Hippocampal formation (tissue), 2 donors: ENCODE measurements around the gene WDR70.

Source experiments
- DNase-seq, 2 donors: peaks; one replicate each; lab custom pipeline; 2025; lab: John Stamatoyannopoulos, UW

WDR70 gene

DNA sequence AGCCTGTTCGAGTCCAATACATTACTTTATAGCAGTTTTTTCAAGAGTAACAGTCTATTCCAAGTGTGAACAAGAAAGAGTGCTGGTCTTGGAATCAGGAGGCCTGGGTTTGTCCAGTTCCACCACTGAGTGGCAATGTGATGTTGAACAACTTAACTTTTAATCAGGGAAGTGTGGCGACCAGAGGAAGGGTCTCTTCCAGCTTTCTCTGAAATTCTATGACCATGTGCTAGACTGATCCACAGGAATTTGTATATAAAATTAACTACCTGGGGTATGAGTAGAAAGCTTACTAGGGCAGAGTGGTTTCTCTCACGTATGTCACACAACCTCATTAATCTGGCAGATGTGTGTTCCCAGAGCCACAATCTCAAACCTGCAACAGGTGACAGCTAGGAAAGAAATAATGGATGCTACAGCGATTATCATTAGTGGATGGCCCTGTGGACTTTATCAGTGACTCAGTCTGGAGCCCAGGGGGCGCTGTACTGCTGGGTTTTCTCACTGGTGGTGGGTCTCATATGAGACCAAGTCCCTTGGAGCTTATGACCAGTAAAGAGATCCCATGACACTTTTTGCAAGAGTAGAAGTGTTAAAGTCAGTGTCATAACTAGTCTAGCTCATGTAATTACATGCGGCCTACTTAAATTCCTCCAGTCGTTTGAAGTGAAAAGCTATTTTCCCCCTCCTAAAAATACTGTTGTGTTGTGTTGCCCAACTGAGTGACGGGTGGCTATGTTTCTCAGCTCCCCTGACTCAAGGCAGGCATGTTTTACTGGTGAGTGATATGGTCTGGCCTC is 344.2 kb downstream of the WDR70 start:
- DNase-seq: peak in 1 of 2 donors; percentile 27

DNA sequence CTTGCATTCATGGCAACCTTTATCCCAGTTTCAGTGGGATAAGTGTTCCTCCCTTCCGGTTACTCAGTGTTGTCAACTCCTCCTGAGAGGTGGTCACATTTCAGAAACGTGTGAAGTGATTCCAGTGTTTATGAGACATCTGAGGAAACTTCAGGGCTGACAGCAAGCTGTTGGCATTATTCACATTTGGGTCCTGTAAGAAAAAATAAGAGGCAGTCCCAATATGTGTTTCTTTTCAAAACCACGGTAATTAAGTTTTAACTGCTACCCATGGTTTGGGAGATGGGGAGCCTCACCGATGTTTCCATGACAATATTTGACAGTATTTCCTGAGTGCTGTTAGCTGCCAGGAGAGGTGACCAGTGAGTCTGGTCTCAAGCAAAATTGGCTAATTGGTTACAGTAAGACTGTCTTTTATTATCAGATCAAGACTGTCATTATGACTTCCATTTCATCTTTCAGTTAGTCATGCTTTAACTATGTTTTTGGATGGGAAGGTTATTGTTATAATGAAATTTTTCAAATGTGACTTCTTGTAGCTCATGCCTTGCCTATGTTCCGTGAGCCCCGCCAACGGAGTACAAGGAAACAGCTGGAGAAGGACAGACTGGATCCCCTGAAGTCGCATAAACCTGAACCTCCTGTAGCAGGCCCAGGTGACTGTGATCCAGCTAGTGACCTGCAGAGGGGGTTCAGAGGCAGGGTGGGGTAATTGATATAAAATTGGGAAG is 345.4 kb downstream of the WDR70 start:
- no peak for DNase-seq

DNA sequence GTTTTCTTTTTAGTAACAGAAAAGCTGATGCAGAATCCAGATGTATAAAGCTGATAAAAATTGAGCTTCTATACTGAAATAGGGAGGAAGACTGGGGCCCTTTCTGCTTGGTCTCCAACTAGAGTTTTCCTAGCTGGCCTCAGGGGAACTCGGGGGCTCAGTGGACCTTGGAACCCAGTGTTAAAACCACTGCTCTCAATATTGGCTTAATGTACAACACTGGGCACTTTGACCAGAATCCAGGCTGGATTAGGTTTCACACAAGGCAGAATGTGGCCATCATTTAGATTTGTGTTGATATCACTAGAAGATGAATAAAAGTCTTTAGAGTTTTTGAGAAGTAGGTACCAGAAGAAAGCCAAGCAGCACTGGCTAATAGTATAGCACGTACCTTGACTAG is 346.1 kb downstream of the WDR70 start:
- DNase-seq: no peak

DNA sequence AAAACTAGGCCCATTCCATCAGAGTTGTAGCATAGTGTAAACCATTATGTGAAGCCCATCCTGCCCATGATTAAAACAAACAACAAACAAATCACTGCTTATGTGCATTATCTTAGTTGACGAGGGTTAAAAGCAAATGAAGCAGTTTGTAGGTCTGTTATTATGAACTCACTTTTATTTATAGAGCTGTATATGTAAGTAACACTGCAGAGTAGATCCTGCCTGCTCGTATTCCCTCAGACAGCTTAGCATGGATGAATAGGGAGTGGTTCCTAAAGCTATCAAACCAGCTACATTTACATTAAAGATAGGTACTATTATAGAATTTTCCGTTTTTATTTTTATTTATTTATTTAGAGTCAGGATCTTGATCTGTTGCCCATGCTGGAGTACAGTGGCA is 348.1 kb downstream of the WDR70 start:
- DNase-seq: no peak

DNA sequence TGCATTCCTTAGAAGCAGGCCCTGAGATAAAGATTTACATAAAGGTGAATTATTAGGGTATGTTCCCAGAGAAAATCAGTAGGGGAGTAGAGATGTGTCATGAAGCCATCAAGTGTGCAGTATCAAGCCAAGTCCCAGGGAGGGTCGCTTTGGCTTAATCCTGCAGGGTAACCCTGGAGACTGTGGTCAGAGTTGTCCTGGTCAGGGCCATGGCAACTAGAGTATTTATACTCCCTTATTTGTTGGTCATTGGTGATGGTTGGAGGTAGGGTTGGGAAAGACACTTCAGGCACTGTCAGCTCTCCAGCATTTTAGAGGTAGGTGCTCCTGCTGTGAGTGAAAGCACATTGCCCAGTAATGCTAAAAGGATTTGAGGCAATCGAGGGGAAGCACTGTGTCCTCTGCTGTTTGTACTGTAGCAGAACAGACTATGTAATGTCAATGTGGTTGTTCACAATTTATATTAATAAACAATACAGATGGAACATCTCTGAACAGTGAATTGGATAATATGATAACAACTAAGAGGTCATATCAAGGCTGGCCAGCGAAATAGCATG is 351.9 kb downstream of the WDR70 start:
- DNase-seq: no peak

DNA sequence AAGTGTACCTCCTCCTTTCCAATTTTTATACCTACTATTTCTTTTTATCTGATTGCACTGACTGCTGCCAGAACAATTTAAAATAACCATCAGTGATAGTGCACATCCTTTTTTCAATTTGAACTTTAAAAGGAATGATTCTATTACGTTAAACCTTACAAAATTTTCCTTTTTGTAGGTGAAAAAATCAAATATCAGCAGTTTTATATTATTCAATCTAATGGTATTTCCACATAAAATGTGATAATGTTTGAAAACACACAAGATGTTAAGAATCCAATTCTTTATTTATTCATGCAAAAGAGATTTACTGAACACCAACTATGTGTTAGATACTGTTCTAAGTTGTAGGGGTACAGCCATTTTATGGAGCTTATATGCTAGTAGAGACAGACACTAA is 355.0 kb downstream of the WDR70 start:
- DNase-seq: no peak

DNA sequence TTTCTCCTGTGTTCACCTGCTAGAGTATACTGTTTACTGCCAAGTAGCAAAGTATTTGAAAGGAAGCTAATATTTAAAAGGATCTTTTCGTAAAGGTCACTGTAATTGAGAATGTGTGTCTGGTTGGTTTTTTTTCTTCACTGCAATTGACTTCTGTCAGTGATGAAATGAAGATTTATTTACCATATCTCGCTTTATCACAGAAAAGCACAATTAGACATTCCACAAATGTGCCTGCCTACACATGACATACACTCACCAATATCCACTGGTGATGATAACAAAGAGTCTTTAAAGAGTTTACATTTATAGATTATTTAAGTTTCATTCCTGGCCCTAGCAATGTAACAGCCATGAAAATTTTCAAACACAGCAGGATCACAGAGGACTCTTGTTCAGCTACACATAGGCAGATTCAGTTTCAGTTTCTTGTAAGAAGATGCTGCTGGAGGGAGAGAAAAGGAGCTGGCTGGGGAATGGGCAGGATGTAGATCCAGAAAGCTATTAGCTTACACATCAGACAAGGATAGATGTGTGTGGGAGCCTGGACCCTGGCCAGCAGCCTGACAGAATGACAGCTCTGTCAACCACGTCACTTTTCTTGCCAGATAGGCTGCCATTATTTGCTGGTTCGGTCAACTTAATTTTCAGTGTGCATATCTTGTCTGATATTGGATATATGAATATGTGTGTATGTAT is 356.7 kb downstream of the WDR70 start:
- DNase-seq: peak; percentile 42

DNA sequence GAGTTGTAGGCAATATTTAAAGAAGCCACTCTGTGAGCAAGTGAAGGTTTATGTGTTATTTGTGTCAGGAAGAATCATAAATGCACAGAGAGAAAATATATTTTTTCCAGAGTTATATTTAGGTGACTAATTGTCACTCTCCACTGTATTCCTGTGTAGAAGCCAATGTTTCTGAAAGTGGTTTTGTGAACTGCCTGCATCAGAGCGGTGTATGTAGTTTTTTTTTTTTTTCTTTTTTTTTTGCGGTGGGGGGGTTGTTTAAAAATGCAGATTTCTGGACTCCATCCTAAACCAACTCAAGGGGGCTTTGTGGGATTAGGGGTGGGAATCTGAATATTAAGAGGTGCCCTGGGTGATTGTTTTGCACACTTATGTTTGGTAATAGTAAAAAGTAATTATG is 357.3 kb downstream of the WDR70 start:
- DNase-seq: no peak

DNA sequence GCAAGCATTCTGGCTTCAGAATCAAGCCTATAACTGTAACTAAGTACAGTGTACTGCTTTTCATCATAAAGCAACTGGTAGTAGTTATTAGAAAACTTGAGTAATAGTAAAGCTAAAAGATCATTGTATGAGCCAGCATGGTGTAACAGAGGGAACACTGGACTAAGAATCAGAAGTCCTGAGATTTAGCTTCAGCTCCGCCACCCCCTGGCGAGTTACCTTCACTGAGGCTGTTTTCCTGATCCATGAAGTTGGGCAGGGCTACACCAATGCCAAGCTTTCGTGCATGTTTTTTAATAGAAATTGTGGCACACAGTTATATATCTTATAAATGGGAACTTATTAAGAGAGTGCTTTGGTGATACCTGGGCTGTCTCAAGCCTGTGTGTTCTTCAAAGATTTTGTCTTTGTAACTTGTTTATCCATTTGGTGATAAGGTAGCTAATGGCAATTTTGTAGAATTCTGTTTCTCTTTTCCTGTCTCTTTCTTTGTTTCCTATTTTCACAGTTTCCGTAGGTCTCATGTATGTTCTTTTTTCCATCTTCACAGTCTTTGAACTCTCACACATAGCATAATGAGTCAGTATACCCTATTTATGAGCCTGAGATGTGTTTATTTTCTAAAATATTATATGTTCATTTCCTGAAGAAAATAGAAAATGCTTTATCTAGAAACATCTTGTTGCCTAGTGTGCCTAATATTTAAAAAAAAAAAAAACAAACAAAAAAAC is 358.4 kb downstream of the WDR70 start:
- DNase-seq: no peak

DNA sequence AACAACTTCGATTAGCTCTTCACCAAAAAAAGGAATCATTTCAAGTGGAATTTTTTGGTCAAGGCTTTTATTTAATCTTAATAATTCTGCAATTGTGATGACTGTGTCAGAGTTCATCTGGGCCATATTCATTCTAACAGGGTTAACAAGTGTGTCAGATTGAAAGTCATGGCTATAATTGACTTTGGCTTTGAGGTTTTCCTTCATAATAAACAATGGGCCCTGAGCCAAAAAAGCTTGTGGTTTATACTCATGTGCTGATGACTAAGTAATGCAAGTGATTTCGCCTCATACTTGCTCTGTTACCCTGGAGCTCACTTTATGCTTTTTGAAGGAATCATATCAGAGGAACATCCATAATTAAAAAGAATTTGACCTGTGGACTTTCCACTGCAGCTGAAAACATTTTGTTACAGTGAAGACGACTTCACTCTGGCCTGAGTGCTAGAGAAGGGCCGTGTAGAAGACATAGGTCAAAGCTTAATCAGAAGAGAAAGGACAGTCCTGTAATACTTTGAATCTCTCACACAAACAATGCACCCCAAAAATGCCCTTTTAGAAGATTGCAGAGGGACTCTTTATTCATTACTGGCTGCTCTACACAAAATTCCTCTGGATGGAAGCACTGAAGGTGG is 359.1 kb downstream of the WDR70 start:
- DNase-seq: no peak

DNA sequence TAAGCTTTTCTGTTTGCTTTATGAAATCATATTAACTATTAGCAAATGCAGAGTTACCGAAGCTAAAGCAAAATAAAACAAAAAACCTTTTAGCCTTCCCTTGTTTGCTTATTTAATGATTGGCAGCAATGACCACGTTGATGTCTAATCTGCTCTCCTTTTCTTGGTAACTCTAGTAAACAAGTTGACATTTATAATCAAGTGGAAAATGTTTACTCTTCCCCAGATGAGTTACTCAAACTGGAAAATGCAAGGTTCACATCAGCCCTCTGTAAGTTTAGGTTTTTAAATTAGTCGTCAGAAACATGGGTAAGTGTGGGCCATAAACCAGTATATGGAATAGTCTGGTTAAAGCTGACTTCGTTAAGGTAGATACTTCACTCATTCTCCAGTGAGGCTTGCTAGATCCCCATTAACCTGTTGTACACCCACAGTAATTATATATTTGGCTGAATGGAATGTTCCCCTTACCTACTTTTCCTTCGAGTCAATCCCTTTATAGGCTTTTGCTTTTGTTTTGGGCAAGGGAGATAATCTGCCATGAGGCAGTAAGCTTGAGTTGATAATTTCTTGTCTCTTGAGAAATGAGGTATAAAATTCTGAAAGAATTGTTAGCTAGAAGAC is 359.9 kb downstream of the WDR70 start:
- no peak for DNase-seq

DNA sequence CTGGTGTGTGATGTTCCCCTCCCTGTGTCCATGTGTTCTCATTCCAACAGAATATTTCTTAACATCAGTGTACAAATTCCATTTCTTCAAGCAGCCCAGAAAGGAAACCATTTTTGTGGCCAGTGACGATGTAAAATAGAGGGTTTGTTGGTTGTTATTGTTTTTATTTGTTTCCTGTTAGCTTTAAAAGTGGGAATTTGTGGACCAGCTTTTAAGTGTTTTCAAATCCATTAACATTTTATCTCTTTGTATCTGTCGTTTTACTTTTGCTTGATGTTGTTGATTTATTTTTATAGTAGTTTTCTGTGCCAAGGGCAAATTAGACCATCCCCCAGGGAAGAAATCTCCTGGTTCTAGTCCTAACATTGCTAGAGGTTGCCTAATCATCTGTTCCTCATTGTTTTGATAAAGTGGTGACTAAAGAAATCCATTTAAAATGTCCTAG is 360.7 kb downstream of the WDR70 start:
- DNase-seq: no peak

DNA sequence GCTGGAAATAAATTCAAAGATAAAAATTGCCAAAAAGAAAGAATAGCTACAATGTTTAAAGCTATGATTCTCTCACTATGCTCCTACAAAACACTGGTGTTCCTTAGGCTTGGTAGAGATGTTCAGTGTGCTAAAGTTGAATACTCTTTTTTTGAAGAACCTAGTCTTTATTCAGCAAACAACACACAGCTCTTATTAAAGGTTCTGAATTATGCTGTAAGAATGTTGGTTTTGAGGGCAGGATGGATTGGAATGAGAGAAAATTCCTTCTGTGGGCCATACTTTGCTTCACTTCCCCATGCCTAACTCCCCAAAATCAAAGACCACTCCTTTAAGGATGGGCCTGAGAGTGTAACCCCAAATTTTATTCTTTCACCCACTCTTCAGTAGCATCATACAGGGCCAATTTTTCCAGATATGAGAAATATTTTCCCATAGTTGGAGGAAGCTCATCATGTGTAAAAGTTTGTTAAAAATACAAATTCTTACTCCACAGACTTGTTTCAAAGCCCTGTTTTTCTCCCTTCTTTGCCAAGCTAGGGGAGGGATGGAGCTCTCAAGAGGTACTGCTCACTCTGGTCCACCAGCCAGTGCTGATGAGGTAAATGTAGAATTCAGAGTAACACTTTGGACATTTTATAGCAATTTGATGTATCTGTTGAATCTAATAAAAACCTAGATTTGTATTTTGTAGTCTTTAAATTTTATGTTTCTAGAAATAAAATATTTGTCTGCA is 361.4 kb downstream of the WDR70 start:
- no peak for DNase-seq

DNA sequence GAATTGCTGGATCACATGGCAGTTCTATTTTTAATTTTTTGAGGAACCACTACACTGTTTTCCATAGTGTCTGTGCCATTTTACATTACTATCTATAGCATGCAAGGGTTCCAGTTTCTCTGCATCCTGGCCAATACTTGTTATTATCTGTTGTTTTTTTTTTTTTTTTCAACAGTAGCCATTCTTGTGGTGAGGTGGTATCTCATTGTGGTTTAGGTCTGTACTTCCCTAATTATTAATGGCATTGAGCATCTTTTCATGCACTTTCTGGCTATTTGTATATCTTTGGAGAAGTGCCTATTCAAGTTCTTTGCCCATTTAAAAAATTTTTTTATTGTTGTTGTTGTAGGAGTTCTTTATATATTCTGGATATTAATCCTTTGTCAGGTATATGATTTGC is 363.0 kb downstream of the WDR70 start:
- DNase-seq: no peak

DNA sequence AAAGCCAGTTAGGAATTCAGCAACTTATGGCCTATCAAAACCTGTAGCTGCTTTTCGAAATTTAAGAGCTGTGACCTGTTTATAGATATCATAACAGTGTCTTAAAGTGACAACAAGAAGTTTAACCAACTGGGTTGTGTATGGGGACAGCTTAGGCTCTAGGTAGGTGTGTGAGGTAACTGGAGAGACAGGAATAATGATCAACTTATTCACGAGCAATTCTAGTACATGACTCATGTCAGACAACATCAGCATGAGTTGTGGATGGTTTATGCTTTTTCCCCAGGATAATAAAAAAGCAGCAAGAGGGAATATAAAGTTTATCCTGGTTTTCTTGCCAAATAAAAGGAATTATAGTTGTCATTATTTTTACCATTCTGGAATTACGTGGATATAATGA is 372.1 kb downstream of the WDR70 start:
- no peak for DNase-seq

DNA sequence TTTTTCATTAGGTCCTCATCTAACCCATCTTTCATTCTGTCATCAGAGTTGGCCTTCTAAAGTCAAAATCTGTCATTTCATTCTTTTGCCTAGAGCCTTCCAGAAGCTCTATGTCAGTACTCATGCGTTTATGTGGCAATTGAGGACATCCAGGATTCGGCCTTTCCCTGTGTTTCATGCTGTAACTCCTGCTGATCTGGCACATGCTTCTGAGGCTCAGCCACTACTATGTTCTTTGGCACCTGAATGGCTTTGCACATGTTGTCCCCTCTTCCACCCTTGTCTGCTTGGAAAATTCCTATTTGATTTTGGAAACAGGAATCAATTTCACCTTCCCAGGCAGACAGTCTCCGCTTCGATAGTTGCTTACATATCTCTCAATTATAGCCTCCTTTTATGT is 375.9 kb downstream of the WDR70 start:
- DNase-seq: no peak

DNA sequence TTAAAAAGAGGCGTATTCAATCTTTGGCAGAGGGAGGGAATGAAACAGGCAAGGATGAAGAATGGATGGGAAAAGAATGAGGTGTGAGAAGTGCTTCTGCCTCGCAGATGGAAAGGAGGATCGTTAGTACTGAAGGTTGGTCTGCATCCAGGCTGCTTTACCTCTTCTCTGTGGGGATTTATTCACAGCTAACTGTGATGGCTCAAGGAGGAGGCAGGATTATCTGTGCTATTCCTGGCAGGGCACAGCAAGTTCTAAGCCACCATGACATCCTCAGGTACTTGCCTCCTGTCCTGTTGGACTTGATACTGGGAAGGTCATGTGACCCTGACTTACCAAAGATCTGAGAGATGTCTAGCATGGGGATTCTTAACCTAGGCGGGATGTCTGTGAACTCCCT is 376.5 kb downstream of the WDR70 start:
- DNase-seq: no peak

DNA sequence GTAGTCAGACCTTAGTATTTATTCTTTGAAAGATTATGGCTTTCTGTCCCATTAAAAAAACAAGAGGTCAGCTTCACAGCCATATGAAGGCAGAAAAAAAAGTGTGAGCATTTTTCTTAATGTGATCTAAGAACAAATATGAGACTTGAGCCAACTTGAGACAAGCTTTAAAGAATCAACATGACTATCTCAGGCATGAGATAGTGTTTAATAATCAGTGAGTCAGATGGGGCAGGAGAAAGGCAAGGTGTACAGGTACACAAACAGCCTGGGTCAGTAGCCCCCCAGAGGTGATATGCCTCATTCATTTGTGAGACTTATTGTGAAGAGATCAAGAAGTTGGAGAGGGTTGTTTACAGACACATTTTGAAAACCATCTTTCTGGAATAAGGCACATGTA is 377.1 kb downstream of the WDR70 start:
- DNase-seq: no peak

DNA sequence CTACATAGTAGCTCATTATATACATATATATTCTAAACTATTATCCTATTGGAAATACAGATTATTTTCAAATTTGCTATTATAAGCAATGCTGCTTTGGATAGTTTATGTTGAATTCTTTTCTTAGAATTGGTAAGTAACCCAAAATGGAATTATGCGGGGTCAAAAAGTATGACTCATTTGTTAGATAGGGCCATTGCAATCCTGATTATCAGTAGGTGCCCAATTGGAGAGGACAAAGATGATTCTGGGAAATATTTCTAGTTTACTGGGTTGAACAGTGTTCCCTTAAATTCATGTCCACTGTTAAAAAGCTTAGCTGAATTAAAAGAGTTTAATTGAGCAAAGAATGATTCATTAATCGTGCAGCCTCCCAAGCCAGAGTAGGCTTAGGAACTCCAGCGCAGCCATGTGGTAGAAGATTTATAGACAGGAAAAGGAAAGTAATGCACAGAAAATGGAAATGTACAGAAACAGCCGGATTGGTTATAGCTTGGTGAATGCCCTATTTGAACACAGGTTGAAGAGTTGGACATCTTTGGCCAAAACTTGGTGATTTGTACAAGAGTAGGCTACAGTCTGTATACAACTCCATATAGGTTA is 379.0 kb downstream of the WDR70 start:
- DNase-seq: no peak

DNA sequence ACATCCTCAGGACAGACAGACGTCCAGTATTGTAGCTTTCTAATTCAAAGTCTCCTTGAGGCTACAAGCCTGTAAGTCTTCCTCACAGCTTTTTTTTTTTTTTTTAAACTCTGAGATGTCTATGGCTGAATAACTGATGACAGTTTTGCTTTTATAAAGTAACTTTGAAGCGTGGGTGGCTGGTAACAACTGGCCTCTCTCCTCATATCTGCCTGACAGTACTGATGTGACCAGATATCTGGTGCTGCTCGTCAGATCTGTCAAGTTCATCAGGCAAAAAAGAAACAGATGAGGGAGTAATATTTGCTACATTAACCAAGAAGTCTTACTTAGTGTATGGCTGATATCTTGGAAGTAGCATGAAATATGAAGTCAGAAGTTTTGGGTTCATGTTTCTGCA is 388.1 kb downstream of the WDR70 start:
- DNase-seq: no peak
